Measurements from ENCODE around the gene TTI1.
"Not testable (repeated sequence)": the region's sequence is repeated elsewhere in the genome, so short reads cannot be mapped to it uniquely, and the experiment has no call there.

The TTI1 gene

DNA sequence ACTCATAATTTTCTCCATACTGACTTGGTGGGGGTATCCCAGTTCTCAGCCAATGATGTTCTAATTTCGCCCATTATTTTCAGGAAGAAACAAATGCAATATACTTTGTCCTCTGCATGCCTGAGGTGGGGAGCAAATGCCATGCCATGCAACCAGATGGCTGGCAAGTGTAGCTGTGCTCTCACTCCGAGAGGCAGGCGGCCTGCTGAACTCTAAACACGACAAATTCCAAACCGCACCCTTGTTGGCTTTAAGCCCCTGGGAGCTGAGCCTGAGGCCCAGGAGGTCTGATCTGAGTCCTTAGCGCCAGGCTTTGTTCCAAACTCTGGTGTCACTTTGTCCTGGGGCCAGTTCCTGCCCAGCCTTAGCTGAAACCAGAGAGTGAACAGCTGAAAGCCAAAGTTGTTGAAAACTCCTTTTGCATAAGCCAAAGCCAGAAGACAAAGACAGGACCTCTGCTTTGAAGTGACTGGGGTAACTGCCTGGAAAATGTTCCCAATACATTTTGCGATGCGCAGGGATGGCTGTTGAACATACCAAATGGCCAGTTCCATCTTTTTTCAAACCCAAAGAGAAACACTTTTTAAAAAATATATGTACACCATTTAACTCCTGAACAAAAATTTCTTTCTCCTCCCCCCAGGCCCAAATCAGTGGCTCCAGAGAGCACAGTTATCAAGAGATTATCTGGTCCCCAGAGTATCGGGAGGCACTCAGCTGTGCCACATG lies 46.2 kb downstream of the TTI1 start:
- DNase-seq = peak; percentile 90

DNA sequence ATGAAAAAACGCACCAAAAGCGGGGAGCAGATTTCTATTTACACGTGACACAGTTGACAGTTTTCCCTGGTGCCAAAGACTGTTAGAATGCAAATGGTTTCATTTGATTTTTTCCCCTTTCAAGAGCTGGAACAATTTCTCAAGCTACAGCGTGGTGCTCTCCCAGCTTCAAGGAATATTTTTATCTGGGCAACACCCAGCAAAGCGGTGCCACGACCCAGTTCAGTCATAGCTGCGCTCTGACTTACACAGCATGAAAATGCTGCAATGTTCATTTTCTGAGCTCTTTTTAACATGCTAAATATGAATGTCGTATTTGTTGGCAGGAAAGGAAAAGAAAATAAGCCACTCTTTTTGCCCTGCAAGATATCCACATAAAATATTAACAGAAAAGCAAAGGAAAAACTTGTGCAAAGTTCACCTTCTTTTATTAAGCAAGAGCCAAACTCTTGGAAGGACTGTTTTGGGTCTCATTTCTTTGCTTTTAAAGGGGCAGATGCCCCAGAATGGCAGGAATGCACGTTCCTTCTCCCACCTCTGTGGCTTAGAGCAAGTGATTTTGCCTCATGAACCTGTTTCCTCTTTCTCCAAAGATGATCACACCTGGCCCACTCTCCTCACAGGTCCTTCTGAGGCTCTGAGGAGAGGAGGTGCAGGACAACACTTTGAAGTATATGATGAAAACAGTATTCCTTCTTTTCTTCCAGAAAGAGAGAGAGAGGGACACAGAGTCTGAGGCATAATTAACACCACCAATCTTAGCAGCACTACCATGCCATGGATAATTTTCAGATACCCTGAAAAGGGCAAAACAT lies 47.0 kb downstream of the TTI1 start:
- DNase-seq = no peak

- no peak for DNase-seq
These were observed 49.1 kb downstream of the TTI1 start for GRCh38 chr20:37984018-37984785.

GRCh38 chr20:37983286-37983685 lies 50.0 kb downstream of the TTI1 start:
- no peak for DNase-seq

DNA sequence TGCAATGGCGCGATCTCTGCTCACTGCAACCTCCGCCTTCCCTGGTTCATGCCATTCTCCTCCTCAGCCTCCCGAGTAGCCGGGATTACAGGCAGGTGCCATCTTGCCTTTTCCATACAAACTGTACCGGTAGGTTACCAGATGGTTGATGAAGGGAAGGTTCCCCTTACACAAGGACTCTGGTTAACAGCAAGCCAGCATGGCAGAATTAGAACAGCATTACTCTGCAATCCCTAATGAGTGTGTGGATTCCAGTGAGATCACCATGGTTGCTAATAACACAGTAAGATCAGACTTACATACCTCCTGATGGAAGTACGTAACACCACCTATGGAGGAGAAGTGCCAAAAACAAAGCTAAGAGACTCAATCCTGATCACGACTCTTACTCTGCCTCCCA lies 51.7 kb downstream of the TTI1 start:
- peak; percentile 21 for DNase-seq

- DNase-seq = no peak
These were observed 52.4 kb downstream of the TTI1 start for GRCh38 chr20:37980876-37981275.

DNA sequence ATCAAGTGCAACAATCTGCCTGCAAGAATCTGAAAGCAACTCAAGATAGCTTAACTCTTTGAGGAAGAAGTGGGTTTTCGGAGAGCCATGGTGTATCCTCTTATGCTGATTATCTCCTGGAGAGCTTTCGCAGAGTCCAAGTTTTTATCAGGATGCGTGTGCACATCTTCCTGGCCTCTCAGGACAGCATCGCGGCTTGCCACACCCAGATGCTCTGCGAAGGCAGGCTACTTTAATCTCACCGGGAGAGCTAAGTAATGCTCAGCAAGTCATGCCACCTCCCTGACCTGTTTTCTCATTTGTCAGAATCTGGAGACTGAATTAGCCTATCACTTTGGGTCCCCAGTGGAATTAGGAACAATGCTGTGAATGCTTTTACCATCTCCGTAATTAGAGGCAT lies 52.9 kb downstream of the TTI1 start:
- peak; percentile 65 for DNase-seq

DNA sequence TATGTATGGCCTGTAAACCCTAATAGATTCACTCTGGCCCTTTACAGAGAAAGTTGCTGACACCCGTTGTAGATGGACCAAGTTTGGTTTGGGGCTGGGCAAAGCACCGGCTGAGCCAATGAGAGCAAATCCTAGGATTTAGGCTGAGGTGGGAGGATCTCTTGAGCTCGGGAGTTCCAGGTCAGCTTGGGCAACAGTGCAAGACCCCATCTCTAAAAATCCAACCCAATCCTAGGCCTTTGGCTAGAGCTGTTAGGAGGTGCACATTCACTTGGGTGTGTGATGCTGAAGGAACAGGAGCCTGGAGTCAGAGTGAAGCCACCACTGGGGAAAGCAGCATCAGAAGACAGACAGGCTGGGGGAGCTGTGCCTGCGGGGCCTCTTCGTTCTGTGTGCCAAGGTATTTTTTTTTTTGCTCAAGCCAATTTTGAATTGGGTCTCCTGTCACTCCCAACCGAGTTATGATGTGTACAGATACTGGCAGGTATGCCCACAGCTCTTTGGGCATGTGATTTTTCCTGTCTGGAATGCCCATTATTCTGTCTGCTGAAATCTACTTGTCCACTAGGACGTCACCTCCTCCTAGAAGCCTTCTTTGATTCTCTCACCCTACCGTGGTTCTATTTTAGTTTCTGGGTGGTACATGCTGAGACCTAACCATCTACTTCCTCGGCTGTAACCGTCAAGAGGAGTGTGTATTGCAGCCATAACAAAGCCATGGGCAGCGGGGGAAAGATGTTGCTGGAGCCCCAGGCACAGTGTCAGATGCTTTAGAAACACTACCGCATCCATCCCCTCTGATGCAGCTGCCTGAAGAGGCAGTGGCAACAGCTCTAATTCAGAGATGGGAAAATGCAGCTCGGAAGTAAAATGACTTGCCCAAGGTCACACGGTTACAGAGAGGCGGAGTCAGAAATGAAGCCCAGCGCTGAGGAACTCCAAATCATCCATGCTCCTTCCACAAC lies 54.0 kb downstream of the TTI1 start:
- no peak for DNase-seq

DNA sequence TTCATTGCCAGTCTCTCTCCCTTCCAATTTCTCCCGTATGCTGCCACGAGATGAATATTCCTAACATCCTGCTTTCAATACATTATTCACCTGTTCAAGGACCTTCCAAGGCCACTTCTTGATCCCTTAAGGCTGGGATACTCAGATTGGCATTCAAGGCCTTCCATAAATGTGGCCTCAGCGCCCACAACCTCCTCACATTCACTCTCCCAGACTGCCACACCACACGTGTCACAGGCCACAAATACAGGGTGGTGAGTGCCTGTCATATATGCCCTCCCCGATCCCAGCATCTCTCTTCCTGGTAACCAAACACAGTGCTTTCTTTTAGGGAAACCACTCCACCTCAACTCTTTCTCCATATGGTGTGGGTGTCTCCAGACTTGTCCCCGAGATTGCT lies 55.5 kb downstream of the TTI1 start:
- DNase-seq = no peak

DNA sequence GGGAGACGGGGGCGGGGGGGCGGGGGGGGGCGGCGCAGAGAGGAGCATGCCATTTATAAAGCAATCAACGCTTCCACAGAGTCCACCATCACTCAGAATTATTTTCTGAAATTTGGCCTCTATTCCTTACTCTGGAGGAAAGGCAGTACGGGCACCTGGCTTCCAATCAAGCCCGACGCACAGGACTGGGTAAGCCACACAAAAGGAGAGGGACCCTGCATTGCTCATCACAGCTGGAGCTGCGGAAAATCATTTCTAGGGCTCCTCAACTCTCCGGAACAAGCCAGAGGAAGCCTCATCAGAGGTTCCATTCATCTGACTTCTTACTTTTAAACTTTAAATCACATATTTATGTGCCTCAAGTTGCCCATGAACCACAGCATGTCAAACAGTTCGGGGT lies 55.9 kb downstream of the TTI1 start:
- DNase-seq = no peak

- DNase-seq = no peak
These were observed 56.4 kb downstream of the TTI1 start for GRCh38 chr20:37976887-37977286.

GRCh38 chr20:37973059-37973910 lies 60.0 kb downstream of the TTI1 start:
- DNase-seq = no peak

GRCh38 chr20:37972256-37973058 lies 60.8 kb downstream of the TTI1 start:
- no peak for DNase-seq

DNA sequence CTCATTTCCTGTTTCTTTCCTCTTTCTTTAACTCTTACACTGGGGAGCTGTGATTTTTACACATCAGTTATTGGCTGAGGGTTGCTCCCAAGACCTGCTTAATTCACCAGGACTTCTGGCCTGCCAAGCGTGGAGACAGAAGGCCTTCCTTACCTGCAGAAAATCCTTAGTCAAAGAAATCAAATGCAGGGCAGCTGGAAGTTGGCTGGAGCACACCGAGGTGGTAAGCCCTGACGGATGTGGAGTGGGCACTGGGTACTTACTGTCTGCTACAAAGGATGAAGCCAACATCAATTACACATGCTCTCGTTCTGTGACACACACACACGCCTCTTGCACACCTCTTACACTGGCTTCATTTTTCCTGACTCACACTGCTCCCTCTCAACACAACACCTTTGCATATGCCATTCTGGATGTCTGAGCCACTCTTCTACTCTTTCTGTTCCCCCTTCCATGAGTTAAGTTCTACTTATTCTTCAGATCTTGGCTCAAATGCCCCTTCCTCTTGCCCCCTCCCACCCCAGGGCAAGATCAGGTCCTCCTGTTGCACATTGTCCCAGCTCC lies 61.6 kb downstream of the TTI1 start:
- no peak for DNase-seq

GRCh38 chr20:37970856-37971245 lies 62.4 kb downstream of the TTI1 start:
- no peak for DNase-seq

GRCh38 chr20:37969949-37970855 lies 63.1 kb downstream of the TTI1 start:
- DNase-seq = no peak

DNA sequence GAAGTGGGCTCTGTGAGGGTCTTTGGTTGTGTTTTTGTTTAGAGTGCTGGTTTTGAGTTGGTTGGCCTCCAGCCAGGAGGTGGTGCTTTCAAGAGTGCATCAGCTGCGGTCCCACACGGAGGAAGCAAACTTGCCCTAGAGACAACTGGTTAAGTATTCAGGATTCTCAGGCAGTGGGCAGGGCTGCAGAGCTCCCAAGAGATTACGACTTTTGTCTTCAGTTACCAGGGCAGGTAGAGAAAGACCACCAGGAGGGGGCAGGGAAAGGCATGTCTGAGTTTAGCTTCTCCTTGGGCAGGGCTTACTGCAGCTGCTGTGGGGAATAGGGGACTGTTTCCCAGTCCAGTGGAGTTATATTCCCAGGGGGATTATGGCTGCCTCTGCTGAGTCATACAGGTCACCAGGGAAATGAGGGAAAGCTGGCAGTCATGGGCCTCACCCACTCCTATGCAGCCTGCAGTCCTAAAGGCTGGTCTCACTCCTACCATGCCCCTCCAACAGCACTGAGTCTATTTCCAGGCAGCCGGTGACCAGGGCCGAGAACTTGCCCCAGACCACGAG lies 64.3 kb downstream of the TTI1 start:
- peak; percentile 77 for DNase-seq

DNA sequence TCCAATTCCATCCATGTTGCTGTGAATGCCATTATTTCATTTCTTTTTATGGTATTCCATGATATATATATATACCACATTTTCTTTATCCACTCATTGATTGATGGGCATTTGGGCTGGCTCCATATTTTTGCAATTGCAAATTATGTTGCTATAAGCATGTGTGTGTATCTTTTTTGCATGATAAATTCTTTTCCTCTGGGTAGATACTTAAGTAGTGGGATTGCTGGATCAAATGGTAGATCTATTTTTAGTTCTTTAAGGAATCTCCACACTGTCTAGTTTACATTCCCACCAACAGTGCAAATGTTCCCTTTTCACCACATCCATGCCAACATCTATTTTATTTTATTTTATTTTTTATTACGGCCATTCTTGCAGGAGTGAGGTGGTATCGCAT lies 69.8 kb downstream of the TTI1 start:
- not testable (repeated sequence) for DNase-seq

- DNase-seq = no peak
These were observed 72.2 kb downstream of the TTI1 start for GRCh38 chr20:37961066-37961465.

All from NCI-H82 (cell line).